HT1080 (cell line): Measurements from ENCODE around the gene NDRG2. TPM values are rescaled to one million over a fixed set of nuclear protein-coding genes. Genes with fewer than 3 reads are reported as not detected.

Experiments used
- DNase-seq: peaks from one replicate; pipeline ENCODE4 v3.0.0-alpha.2; 2015; ENCODE audit warnings: low read depth
- polyA plus RNA-seq, 2 experiments: library from polyadenylated mRNA; depleted of rRNA; stranded (reverse); fragments of >200 nt; gene quantifications; 2 replicates each; pipeline ENCODE4 v1.2.3, GENCODE V29; 2015
- total RNA-seq: library from RNA; depleted of rRNA; stranded (reverse); fragments of >200 nt; shearing (Covaris generic); gene quantifications from 2 replicates; pipeline ENCODE4 v1.2.3, GENCODE V29; 2014; rRNA removed

NDRG2 gene
- 13.1 and 16.9 TPM in 2 replicates for total RNA-seq
- 4.9 and 6.4 TPM in 2 replicates for polyA plus RNA-seq (2015; cell fraction: cytosol; rRNA removed)
- 11.1 and 13.8 TPM in 2 replicates for polyA plus RNA-seq (2015; cell fraction: nucleus; rRNA removed)

DNA sequence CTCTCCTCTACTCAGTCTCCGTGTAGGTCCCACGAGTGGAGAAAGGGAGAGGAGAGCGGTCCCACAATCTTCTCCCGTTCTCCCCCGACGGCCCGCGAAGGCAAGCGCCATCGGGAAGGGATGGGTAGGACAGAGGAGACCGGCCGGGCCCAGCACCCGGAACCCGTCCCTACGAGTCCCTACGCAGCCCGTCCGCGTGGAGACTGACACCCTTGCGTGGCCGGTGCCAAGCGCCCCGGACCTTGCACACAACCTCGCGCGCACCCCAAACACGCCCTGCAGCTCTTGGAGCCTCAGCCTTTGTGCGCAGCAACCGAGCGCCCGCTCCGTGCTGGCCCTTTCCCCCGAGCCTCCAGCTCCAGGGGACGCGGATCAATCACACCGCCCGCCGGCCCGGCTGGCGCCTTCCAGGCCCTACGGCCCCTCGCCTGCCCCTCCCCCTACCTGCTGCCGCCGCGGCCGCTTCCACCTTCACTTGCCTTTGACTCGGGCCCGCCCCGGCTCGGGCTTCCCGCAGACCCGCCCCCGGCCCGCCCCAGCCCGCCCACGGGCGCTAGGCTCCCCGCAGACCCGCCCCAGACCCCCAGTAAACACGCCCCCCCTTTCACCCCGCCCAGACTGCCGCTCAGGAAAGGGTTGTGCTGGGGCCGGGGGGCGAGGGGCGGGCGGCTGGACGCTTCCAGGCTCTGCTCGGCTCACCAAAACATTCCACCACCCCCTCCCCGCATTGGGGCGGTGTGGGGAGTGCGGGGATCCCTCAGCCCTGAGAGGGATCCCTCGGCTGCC is at the start of gene NDRG2:
TSS of gene NDRG2 (minus strand) at position 477 of the 786 bp plus-strand sequence. CDS start 1,746 bp downstream, outside the sequence.
- DNase-seq, result no peak

- no peak for DNase-seq
Observed at GRCh38 chr14:21073921-21074320, 49.1 kb upstream of the NDRG2 start.

DNA sequence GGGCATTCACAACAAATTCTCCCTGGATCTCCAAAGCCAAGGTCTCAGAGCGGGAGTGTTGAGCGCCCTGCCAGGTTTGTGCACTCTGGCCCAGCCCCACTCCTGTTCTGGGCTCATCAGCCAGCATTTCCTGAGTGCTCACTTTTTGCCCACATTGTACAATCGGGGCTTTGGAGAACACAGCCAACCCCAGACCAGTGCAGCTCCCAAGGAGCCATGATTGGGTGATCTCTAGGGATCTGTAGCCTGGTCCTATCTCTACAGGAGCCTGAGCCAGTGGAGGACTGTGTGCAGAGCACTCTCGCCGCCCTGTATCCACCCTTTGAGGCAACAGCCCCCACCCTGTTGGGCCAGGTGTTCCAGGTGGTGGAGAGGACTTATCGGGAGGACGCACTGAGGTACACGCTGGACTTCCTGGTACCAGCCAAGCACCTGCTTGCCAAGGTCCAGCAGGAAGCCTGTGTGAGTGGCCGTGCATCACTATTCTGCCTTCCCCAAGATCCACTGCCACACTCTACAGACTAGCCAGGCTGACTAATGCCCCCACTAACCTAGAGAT is 48.0 kb upstream of the NDRG2 start:
- DNase-seq, result no peak

GRCh38 chr14:21072031-21072473 is 47.2 kb upstream of the NDRG2 start:
- peak; percentile 40 for DNase-seq

DNA sequence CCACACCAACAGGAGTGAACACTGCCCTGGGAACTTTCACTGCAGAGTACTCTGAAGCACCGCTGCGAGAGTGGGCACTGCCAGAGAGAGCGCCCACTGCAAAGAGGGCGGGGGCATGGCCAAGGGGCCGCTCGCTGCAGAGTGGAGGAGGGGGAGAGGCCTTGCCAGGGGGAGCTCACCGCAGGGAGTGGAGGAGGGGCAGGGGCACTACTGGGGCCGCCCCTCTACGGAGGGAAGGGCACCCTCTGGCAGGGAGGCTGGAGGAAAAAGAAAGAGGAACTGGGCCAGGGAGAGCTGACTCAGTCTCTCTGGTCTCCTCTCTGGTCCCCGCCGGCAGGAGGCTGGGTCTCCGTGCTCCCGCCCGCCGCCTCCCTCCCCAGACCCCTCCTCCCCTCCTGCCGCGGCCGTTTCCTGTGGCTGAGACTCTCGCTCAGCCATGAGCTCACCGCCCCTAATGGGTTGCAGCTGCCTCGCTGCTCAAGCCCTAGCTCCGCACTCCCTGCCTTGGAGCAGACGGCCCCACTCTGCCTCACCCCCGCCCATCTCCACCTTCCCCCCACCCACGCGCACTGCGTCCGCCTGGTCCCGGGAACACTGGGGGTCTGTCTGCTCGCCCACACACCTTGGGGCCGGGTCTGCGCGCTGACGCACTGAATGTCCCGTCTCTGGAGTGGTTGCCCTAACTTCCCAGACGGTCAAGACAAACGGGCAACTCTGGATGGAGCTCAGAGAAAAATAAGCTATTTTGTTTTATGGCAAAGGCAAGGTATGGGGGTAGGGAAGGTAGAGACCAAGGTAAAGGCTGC is 46.6 kb upstream of the NDRG2 start:
- peak; percentile 83 for DNase-seq

GRCh38 chr14:21070610-21071224 is 45.9 kb upstream of the NDRG2 start:
- peak; percentile 43 for DNase-seq

- DNase-seq, result no peak
Observed at GRCh38 chr14:21070083-21070609, 45.3 kb upstream of the NDRG2 start, which contains the start of gene ARHGEF40. Gene ARHGEF40 (plus strand): TSS chr14:21070304. CDS start chr14:21070397, 93 bp downstream.

- DNase-seq, result no peak
Observed at GRCh38 chr14:21069388-21070082, 44.7 kb upstream of the NDRG2 start.

GRCh38 chr14:21068521-21069387 is 43.9 kb upstream of the NDRG2 start:
- DNase-seq, result no peak

DNA sequence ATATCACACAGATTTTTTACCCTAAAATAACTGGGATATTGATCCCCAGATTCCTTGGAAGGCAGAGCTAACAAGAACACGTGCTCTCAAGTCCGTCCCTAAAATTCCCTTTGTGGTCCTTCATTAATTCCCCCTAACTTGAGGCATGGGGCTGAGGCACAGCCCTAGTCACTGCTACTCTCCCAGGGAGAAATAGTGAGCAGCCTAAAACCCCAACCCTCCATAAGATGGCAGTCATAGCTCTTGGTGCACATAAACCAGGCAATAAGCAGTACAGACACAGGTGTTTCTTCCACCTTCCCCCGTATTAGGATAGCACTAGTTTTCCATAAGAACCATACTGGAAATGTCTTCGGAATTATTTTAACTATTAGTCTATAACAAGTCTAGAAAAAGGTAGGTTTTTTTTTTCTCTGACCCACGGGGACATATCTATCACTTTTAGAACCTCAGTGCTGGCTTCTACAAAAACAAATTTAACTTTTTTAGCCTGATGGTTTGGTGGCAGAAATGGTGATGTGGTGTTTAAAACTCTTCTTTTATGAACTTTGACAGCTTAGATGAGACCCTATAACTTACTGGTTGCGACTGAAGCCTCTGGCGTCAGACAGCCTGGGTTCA is 42.1 kb upstream of the NDRG2 start:
- no peak for DNase-seq

- peak; percentile 79 for DNase-seq
Observed at GRCh38 chr14:21063479-21063878, 38.6 kb upstream of the NDRG2 start.

- DNase-seq, result no peak
Observed at GRCh38 chr14:21061347-21061668, 36.4 kb upstream of the NDRG2 start.

DNA sequence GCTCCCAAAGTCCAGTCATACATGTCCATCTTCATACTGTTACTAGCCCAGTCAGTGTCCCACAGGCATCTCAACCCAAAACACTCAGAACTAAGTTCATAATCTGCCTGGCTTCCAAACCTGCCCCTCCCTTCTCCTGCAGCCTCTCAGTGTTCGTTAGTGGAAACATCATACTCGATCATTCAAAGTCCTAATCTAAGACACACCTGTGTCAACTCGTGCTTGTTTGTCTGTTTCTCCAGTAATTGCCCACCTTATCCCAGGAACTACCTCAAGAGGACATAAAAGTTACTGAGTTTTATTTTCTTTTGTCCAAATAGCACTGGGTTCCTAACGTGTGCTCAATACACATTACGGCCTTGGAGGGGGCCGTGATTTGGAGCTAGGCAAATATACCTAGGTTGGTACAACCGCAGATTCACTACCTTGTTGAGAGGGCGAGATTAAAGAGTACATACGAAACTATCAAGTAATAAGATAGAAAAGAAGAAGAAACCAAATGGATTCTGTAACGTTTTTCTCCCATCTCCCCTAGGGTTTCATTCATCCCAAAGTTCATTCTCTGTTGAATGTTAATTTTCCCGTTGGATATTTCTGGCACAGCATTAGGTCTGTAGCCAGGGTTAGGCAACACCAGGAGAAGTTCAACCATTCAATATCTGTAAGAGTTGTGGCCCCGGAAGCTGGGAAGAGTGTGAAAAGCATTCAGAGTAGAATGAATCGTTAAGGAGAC is 35.9 kb upstream of the NDRG2 start:
- DNase-seq, result no peak

DNA sequence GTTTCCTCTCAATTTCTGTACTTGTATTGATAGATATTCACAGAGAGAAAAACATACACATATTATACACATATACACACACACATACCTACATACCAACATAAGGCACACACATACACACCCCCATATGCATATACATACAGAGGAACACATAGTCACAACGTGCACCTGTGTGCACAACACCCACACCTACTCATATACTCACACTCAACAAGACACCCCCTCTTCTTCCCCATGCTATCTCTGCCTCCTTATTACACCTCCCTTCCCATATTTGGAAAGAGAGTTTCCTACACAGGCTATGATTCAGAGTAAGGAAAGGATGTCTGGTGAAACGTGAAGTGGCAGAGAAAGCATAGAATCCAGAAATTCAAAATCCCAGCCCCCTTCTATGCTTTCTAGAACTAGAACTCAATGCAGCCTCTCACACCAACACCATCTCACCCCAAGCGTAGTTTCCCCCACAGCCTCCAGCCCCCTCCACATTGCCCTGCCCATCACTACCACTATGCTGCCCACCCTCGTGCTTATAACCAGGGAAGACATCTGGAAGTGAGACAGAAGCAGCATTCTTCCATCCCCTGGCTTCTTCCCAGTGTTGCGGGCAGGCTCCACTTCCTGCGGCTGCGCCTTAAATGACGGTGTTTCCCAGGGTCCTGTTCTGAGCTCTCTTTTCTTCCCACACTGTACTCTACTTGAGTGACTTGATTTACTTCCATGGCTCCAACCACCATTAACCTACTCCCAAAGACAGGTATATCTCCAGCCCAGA is 35.2 kb upstream of the NDRG2 start:
- peak; percentile 64 for DNase-seq

GRCh38 chr14:21058903-21059302 is 34.0 kb upstream of the NDRG2 start:
- no peak for DNase-seq

GRCh38 chr14:21057803-21058675 is 33.2 kb upstream of the NDRG2 start, which contains the start of gene RNASE8:
Gene RNASE8 (plus strand): TSS chr14:21057822. CDS start chr14:21057893, 71 bp downstream.
- DNase-seq, result peak; percentile 66
